CD4-positive, alpha-beta T cell (primary cell): ENCODE data around the gene TRO. TPM values are rescaled to one million over a fixed set of nuclear protein-coding genes. Genes with fewer than 3 reads are reported as not detected.

Experiments used
- ATAC-seq: fragments of 200-7000 bp; cut with Tn5 transposase; one replicate; pipeline ENCODE4 v1.10.0; 2022; ENCODE audit warnings: mild to moderate bottlenecking; ENCODE audit not compliant: poor library complexity
- CTCF ChIA-PET: fragments of 350-600 bp; sonication (Branson Sonifier 250); formaldehyde crosslinking; loops from one replicate; lab custom pipeline; 2021; ENCODE audit warnings: antibody characterized with exemption, inconsistent platforms; lab: Charles Lee
- POLR2A ChIA-PET: fragments of 350-600 bp; sonication (Branson Sonifier 250); formaldehyde crosslinking; loops from one replicate; lab custom pipeline; 2021; ENCODE audit warnings: antibody characterized with exemption, inconsistent platforms; lab: Charles Lee
- DNase-seq, 14 experiments: peaks; one replicate each; pipeline ENCODE4 v3.0.0-alpha.2; 2013 to 2020; ENCODE audit warnings: mixed read lengths in 2 of 14
- H3K27ac ChIP-seq, 2 donors: one replicate each; pipeline versions ENCODE4 v1.5.1 to v1.7.0; 2013; ENCODE audit warnings: low read length in 2 of 2, low read depth in 1 of 2, mild to moderate bottlenecking in 1 of 2
- H3K27me3 ChIP-seq, 2 experiments: 1 replicate in 1 of 2; 2 replicates in 1 of 2; pipeline versions ENCODE4 v1.6.1 to v1.7.0; 2013; ENCODE audit warnings: low read length in 2 of 2, control low read depth in 1 of 2, mild to moderate bottlenecking in 1 of 2, moderate library complexity in 1 of 2; ENCODE audit not compliant: insufficient read depth in 2 of 2, control insufficient read depth in 1 of 2
- H3K36me3 ChIP-seq: one replicate; pipeline ENCODE4 v1.6.1; 2013; ENCODE audit warnings: low read length, control low read depth; ENCODE audit not compliant: insufficient read depth
- H3K4me1 ChIP-seq: one replicate; pipeline ENCODE4 v1.6.1; 2013; ENCODE audit warnings: low read length, control low read depth; ENCODE audit not compliant: insufficient read depth
- H3K4me3 ChIP-seq: one replicate; pipeline ENCODE4 v1.5.1; 2013; ENCODE audit warnings: mild to moderate bottlenecking, low read length, moderate library complexity
- H3K9me3 ChIP-seq, 2 experiments: 1 replicate in 1 of 2; 2 replicates in 1 of 2; pipeline versions ENCODE4 v1.6.1 to v1.7.0; 2013; ENCODE audit warnings: low read length in 2 of 2, mild to moderate bottlenecking in 2 of 2, control low read depth in 1 of 2, moderate library complexity in 1 of 2; ENCODE audit not compliant: control insufficient read depth in 1 of 2, insufficient read depth in 1 of 2
- H3K27ac Mint-ChIP-seq: one replicate; pipeline ENCODE4 v1.8.0; 2020; ENCODE audit warnings: mixed read lengths
- H3K27me3 Mint-ChIP-seq: one replicate; pipeline ENCODE4 v1.8.0; 2021; ENCODE audit warnings: mixed read lengths
- H3K36me3 Mint-ChIP-seq: one replicate; pipeline ENCODE4 v1.8.0; 2021; ENCODE audit warnings: low read depth, mixed read lengths
- H3K4me1 Mint-ChIP-seq: one replicate; pipeline ENCODE4 v1.8.0; 2021; ENCODE audit warnings: low read depth, mixed read lengths
- H3K4me3 Mint-ChIP-seq: one replicate; pipeline ENCODE4 v1.8.0; 2020; ENCODE audit warnings: mild to moderate bottlenecking, mixed read lengths
- H3K9me3 Mint-ChIP-seq: one replicate; pipeline ENCODE4 v1.8.0; 2020; ENCODE audit warnings: mixed read lengths
- CTCF ChIP-seq: fragments of 200-600 bp; IDR thresholded peaks from one replicate; pipeline ENCODE4 v1.8.0; 2022; ENCODE audit warnings: antibody characterized with exemption, mild to moderate bottlenecking
- intact Hi-C, 2 experiments: fragments of 100-400 bp; cut with DNase I in 1 of 2; cut with micrococcal nuclease in 1 of 2; formaldehyde crosslinking; loops; one replicate each; pipeline versions ENCODE4 v1.15.1 to v1.9.0; 2023 to 2025; cut with DNase I, micrococcal nuclease
- total RNA-seq, 174 experiments: library from RNA in 2 of 174; stranded (reverse) in 2 of 174; gene quantifications; one replicate each; pipeline ENCODE4 v1.2.3 and lab custom pipeline; 2021 to 2026

Gene TRO
- total RNA-seq, 2 experiments from 2014 or later: 1.0 to 2.0 TPM

DNA sequence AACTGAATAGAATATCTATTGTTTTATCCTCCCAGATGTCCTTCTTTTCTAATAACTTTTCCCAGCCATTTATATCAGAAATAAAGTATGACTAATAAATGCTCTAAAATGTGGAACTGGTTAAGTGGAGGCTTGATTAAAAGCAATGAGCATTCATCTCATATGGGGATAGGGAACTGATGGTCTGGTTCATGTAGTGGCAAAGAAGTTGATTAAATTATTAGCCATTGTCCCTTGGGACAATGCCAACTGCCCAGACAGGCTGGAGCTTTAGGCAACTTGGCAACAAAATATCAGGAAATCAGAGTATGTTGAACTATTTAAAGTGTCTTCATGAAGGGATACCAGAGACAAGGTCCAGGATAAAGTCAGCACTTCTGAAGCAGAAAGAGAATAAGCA is 24.2 kb downstream of the TRO start:
- H3K27me3 ChIP-seq: no peaks in the 10 kb centered on the region
- no peak overlapping the region for H3K27ac ChIP-seq
- H3K4me1 Mint-ChIP-seq: no peaks in the 10 kb centered on the region
- no peak for TF ChIP-seq CTCF
- DNase-seq: no peak
- ChIA-PET CTCF (no interaction called here), POLR2A (no interaction called here)
- intact Hi-C loops: no loop called here
- H3K27me3 Mint-ChIP-seq: no peaks in the 10 kb centered on the region
- H3K36me3 Mint-ChIP-seq: no peaks in the 10 kb centered on the region
- no peak overlapping the region for H3K4me3 ChIP-seq
- no peaks in the 10 kb centered on the region for H3K36me3 ChIP-seq
- H3K4me1 ChIP-seq: no peaks in the 10 kb centered on the region
- H3K27ac Mint-ChIP-seq: no peak overlapping the region
- H3K9me3 ChIP-seq: no peaks in the 10 kb centered on the region
- no peak for ATAC-seq
- H3K9me3 Mint-ChIP-seq: no peaks in the 10 kb centered on the region
- no peak overlapping the region for H3K4me3 Mint-ChIP-seq

DNA sequence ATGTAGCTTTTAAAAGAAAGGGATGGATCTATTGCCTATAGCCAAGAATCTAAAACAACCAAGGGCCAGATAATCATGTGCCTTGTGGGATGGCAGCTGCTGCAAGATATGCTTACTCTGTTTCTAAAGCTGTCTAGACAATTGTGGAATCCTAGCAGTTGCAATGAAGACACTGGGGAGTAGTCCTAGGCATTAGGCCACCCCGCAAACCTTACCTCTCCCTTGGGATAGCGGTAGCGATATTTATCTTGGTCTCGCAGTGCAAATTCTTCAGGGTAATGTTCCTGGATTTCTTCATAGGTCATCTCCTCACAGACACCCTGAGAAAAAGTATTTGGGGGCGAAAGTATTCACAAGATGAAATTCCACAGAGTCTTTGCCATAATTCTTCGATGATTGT is 24.6 kb downstream of the TRO start:
- Mint-ChIP-seq H3K4me1 (no peaks in the 10 kb centered on the region), H3K27ac (no peak overlapping the region), H3K4me3 (no peak overlapping the region), H3K36me3 (no peaks in the 10 kb centered on the region), H3K9me3 (no peaks in the 10 kb centered on the region), H3K27me3 (no peaks in the 10 kb centered on the region)
- ChIA-PET POLR2A (no interaction called here), CTCF (no interaction called here)
- Histone ChIP-seq H3K4me3 (no peak overlapping the region), H3K4me1 (no peaks in the 10 kb centered on the region), H3K27ac (no peak overlapping the region), H3K9me3 (no peaks in the 10 kb centered on the region), H3K27me3 (no peaks in the 10 kb centered on the region), H3K36me3 (no peaks in the 10 kb centered on the region)
- no peak for TF ChIP-seq CTCF
- no peak for DNase-seq
- no peak for ATAC-seq
- intact Hi-C loops: no loop called here

- CTCF ChIA-PET: no interaction called here
- POLR2A ChIA-PET: no interaction called here
- no peak overlapping the region for H3K27ac ChIP-seq
- H3K27me3 Mint-ChIP-seq: no peaks in the 10 kb centered on the region
- no peaks in the 10 kb centered on the region for H3K27me3 ChIP-seq
- H3K4me1 ChIP-seq: no peaks in the 10 kb centered on the region
- intact Hi-C loops: no loop called here
- no peak for TF ChIP-seq CTCF
- no peak overlapping the region for H3K27ac Mint-ChIP-seq
- DNase-seq: no peak
- H3K4me1 Mint-ChIP-seq: no peaks in the 10 kb centered on the region
- H3K4me3 Mint-ChIP-seq: no peak overlapping the region
- no peaks in the 10 kb centered on the region for H3K9me3 ChIP-seq
- no peak for ATAC-seq
- H3K36me3 ChIP-seq: no peaks in the 10 kb centered on the region
- H3K4me3 ChIP-seq: no peak overlapping the region
- no peaks in the 10 kb centered on the region for H3K9me3 Mint-ChIP-seq
- H3K36me3 Mint-ChIP-seq: no peaks in the 10 kb centered on the region
Observed at GRCh38 chrX:54950730-54951375, 30.2 kb downstream of the TRO start.
